Activated CD4-positive, alpha-beta T cell treated with anti-CD3 and anti-CD28 coated beads, Interleukin-2, amount 50 U/mL, for 1 hour (primary cell): ENCODE results near the gene NT5DC2.

Experiments used
- DNase-seq: peaks from one replicate; pipeline ENCODE4 v3.0.0-alpha.2; 2020

NT5DC2 gene

DNA sequence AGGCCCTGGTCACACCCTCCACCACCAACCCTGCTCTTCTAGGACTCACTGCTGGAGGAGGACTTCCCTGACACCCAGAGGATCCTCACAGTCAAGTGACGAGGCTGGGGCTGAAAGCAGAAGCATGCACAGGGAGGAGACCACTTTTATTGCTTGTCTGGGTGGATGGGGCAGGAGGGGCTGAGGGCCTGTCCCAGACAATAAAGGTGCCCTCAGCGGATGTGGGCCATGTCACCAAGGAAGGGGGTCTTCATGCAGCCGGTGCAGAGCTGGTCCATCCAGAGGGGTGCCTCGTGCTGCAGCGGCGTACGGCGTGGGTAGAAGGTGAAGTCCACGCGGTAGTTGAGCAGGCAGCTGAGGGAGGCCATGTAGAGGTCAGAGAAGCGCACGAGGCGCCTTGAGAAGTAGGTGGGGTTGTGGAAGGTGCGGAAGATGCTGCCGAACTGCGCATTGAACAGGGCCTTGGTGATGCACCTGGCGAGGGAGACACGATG, 9.4 kb downstream of the NT5DC2 start:
- DNase-seq: no peak

DNA sequence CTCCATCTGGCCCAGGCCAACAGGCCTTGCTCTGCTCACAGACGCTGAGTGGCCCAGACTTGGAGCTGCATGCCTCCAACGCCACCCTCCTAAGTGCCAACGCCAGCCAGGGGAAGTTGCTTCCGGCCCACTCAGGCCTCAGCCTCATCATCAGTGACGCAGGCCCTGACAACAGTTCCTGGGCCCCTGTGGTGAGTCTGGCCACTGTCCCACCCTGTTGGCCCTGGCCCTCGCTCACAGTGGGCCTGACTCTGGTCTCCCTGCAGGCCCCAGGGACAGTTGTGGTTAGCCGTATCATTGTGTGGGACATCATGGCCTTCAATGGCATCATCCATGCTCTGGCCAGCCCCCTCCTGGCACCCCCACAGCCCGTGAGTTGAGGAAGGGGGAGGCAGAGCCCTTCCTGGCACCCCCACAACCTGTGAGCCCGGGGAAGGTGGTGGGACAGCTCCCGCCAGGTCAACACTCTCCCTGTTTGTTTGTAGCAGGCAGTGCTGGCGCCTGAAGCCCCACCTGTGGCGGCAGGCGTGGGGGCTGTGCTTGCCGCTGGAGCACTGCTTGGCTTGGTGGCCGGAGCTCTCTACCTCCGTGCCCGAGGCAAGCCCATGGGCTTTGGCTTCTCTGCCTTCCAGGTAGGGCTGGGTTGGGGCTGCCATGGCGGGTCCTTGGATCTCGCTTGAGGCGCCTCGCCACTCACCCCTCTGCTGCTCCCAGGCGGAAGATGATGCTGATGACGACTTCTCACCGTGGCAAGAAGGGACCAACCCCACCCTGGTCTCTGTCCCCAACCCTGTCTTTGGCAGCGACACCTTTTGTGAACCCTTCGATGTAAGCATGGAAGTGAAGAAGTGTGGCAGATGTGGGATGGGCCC, 10.0 kb downstream of the NT5DC2 start:
- no peak for DNase-seq

DNA sequence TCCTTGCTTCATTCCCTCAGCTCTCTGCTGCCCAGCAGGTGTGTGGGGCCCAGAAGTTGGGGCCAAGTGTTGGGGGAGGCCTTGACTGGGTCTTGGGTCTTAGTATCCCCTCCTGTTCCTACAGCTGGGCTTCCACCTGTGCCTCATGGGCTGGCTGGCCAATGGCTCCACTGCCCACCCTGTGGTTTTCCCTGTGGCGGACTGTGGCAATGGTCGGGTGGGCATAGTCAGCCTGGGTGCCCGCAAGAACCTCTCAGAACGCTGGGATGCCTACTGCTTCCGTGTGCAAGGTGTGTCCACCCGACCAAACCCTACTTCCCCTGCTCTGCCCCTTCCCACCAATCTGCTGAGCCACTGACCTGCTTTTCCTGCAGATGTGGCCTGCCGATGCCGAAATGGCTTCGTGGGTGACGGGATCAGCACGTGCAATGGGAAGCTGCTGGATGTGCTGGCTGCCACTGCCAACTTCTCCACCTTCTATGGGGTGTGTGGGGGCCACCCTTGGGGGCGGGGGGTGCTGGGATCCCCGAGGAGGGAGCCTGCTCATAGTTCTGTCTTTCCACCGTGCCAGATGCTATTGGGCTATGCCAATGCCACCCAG, 10.9 kb downstream of the NT5DC2 start:
- DNase-seq: no peak

DNA sequence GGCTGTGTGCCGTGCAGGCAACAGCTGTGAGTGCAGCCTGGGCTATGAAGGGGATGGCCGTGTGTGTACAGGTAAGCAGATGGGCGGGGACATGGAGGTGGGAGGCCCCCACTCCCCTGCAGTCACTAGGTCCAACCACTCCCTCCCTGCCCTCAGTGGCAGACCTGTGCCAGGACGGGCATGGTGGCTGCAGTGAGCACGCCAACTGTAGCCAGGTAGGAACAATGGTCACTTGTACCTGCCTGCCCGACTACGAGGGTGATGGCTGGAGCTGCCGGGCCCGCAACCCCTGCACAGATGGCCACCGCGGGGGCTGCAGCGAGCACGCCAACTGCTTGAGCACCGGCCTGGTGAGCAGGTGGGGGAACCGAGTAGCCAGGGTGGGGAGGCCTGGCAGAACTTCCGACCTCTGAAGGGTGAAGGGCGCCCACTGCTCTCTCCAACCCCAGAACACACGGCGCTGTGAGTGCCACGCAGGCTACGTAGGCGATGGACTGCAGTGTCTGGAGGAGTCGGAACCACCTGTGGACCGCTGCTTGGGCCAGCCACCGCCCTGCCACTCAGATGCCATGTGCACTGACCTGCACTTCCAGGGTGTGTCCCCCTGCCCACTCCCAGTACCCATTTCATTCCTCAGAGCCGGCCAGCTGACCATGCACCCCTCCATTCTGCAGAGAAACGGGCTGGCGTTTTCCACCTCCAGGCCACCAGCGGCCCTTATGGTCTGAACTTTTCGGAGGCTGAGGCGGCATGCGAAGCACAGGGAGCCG, 11.6 kb downstream of the NT5DC2 start:
- no peak for DNase-seq

DNA sequence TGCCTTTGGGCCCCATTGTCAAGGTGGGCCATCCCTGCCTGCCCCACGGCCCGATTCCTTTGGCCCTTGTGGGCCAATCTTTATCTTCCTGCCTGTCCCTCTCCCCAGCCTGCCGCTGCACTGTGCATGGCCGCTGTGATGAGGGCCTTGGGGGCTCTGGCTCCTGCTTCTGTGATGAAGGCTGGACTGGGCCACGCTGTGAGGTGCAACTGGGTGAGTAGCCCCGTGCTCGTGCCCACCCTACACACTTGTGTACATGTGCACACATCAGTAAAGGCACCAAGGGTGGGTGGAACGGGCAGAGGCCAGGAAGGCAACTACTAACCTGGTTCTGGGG, 12.2 kb downstream of the NT5DC2 start:
- DNase-seq: no peak

DNA sequence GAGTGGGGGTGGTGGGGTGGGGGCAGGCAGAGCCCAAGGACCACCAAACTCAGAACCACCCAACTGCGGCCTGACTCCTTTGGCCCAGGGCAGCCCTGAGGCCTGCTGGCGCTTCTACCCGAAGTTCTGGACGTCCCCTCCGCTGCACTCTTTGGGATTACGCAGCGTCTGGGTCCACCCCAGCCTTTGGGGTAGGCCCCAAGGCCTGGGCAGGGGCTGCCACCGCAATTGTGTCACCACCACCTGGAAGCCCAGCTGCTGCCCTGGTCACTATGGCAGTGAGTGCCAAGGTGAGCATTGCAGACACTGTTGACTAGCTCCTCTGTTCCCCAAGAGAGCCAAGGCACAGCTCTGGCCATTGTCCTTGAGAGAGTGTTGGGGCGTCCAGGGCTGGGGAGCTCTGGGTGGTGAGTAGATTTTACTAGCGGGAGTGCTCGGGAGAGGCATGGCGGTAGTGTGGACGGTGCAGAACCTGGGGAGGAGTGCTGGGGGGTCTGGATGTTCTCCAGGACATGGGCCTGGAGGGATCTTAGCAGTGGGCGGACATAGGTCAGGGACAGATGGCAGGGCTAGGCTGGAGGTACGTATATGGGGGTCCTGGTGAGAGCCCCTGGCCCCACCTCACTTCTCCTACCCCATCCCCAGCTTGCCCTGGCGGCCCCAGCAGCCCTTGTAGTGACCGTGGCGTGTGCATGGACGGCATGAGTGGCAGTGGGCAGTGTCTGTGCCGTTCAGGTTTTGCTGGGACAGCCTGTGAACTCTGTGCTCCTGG, 12.8 kb downstream of the NT5DC2 start:
- no peak for DNase-seq

GRCh38 chr3:52520141-52520667, 13.5 kb downstream of the NT5DC2 start:
- DNase-seq: no peak

- no peak for DNase-seq
Observed at GRCh38 chr3:52519445-52520140, 14.1 kb downstream of the NT5DC2 start.

DNA sequence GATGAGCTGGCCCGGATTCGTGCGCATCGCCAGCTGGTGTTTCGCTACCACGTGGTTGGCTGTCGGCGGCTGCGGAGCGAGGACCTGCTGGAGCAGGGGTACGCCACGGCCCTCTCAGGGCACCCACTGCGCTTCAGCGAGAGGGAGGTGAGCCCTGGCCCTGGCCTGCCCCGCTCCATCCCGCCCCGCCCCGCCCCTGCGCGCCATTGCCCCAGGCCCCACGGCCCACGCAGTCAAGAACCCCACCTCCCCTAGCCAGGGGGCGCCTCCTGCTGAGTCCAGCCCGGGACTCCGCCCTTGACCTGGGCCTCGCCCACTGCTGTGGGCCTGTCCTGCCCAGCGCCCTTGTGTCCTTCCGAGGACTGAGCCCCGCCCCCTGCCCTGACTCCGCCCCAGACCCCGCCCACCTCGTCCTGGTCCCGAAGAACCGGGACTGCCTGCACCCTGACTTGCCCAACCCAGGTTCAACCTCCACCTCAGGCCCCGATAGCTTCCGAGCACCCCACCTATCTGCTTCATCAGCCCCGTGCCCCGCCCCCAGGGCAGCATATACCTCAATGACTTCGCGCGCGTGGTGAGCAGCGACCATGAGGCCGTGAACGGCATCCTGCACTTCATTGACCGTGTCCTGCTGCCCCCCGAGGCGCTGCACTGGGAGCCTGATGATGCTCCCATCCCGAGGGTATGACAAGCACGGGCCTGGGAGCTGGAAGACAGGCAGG, 14.8 kb downstream of the NT5DC2 start:
- no peak for DNase-seq

- no peak for DNase-seq
Observed at GRCh38 chr3:52517796-52518722, 15.6 kb downstream of the NT5DC2 start.

DNA sequence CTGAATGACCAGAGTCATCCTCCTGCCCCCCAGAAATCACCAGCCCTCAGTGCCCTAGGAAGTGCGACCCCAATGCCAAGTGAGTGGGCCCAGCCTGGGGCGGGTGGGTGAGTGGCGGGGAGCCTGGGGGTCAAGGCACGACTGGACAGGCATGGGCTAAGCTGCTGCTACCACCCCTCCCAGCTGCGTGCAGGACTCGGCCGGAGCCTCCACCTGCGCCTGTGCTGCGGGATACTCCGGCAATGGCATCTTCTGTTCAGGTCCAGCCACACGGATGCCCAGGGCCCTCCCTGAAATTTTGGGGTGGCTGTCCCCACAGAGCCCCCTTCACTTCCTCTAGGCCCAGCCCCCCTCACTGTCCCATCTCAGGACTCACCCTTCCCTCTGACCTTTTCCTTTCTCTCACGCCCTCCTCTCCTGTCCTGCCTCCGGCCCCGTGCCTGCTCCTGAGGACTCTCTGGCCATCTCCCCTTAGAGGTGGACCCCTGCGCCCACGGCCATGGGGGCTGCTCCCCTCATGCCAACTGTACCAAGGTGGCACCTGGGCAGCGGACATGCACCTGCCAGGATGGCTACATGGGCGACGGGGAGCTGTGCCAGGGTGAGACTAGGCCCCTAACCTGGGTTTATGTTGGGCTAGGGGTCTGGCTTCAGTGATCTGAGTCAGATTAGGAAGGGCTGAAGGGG, 17.0 kb downstream of the NT5DC2 start:
- no peak for DNase-seq

DNA sequence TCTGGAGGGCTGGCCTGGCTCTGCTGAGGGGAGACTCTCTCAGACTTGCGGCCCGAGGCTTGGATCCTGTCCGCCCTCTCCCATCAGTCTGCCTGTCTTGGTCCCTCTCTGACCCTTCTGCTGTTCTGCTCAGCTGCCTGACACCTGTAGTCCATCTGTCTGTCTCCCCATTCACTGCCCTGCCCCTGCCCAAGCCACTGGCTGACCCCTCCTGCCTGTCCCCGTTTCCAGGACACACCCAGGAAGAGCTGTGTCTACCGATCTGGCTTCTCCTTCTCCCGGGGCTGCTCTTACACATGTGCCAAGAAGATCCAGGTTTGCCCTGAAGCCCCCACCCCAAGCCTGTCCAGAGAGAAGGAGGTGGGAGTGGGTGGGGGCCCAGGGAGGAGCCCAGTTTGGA, 18.5 kb downstream of the NT5DC2 start:
- no peak for DNase-seq

- no peak for DNase-seq
Observed at GRCh38 chr3:52514576-52514975, 19.1 kb downstream of the NT5DC2 start.

- DNase-seq: no peak
Observed at GRCh38 chr3:52513281-52513680, 20.4 kb downstream of the NT5DC2 start.

GRCh38 chr3:52512727-52513126, 20.9 kb downstream of the NT5DC2 start:
- no peak for DNase-seq

GRCh38 chr3:52512105-52512504, 21.6 kb downstream of the NT5DC2 start:
- no peak for DNase-seq

DNA sequence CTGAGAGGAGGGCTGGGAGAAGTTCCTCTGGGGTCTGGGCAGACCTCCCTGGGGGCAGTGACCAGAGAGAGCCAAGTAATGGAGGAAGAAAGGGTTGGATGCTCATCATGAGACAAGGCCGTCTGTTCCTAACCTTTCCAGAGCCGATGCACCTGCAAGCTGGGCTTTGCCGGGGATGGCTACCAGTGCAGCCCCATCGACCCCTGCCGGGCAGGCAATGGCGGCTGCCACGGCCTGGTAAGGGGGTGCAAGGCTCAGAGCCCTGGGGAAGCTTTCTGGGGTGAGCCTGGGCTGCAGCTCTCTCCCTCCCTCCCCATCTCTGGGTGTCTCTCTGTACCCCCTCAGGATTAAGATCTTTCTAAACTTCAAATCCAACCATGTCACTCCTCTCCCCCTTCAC, 22.1 kb downstream of the NT5DC2 start:
- DNase-seq: no peak

GRCh38 chr3:52509753-52510328, 23.8 kb downstream of the NT5DC2 start:
- DNase-seq: no peak

DNA sequence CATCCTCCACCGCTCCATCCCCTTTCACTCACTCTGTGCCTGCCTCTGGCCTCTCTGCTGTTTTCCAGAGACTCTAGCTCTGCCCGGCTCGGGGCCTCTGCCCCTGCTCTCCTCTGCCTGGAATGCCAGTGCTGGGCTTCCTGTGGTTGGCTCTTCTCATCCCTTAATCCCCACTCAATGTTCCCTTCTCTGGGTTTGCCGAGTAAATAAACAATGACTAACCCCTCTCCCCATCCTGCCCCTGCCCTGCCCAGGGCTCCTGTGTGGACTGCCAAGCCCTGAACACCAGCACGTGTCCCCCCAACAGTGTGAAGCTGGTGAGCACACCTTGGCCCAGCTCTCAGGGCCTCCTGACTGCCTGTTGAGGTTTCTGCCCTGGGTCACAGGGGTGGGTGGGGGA, 26.3 kb downstream of the NT5DC2 start:
- no peak for DNase-seq
